GM23338 (cell line): ENCODE results near the gene ME1. TPM values are rescaled to one million over a fixed set of nuclear protein-coding genes. Genes with fewer than 3 reads are reported as not detected.

Source experiments
- ATAC-seq: fragments of 200-7000 bp; cut with Tn5 transposase; 3 replicates; pipeline ENCODE4 v1.9.1; 2020
- DNase-seq: peaks from one replicate; pipeline ENCODE4 v3.0.0-alpha.2; 2015; ENCODE audit warnings: low spot score
- H2AFZ ChIP-seq: fragments of 200-600 bp; sonication (generic); 2 replicates; pipeline ENCODE4 v1.8.0; 2016; ENCODE audit warnings: antibody characterized with exemption, mild to moderate bottlenecking, moderate library complexity
- H3F3A ChIP-seq: fragments of 200-600 bp; sonication (generic); replicated peaks from 2 replicates; pipeline ENCODE4 v1.8.0; 2017; ENCODE audit warnings: antibody characterized with exemption, mixed run types, low read depth
- H3K27ac ChIP-seq: fragments of 200-600 bp; sonication (generic); 2 replicates; pipeline ENCODE4 v1.6.1; 2016; ENCODE audit warnings: low read depth
- H3K27me3 ChIP-seq: fragments of 200-600 bp; sonication (generic); 2 replicates; pipeline ENCODE4 v1.8.0; 2016; ENCODE audit warnings: mild to moderate bottlenecking, mixed run types, moderate library complexity; ENCODE audit not compliant: insufficient read depth
- H3K36me3 ChIP-seq: fragments of 200-600 bp; sonication (generic); 2 replicates; pipeline ENCODE4 v1.8.0; 2016; ENCODE audit warnings: mild to moderate bottlenecking; ENCODE audit not compliant: insufficient read depth
- H3K4me1 ChIP-seq: fragments of 200-600 bp; sonication (generic); 2 replicates; pipeline ENCODE4 v1.8.0; 2016; ENCODE audit warnings: mild to moderate bottlenecking, moderate library complexity; ENCODE audit not compliant: insufficient read depth
- H3K4me2 ChIP-seq: fragments of 200-600 bp; sonication (generic); 2 replicates; pipeline ENCODE4 v1.7.1; 2017; ENCODE audit warnings: mixed run types
- H3K4me3 ChIP-seq: fragments of 200-600 bp; sonication (generic); 2 replicates; pipeline ENCODE4 v1.6.1; 2016; ENCODE audit warnings: mixed run types
- H3K79me2 ChIP-seq: fragments of 200-600 bp; sonication (generic); replicated peaks from 2 replicates; pipeline ENCODE4 v1.8.0; 2017; ENCODE audit warnings: mild to moderate bottlenecking; ENCODE audit not compliant: insufficient read depth
- H3K9me2 ChIP-seq: fragments of 200-600 bp; sonication (generic); 2 replicates; pipeline ENCODE4 v1.8.0; 2017; ENCODE audit not compliant: insufficient read depth
- H4K20me1 ChIP-seq: fragments of 200-600 bp; sonication (generic); replicated peaks from 2 replicates; pipeline ENCODE4 v1.8.0; 2017; ENCODE audit warnings: mild to moderate bottlenecking; ENCODE audit not compliant: insufficient read depth
- H3K27ac Mint-ChIP-seq: 2 replicates; pipeline ENCODE4 v1.8.0; 2020; ENCODE audit warnings: inconsistent platforms, mild to moderate bottlenecking, moderate library complexity, mixed read lengths
- H3K27me3 Mint-ChIP-seq: 3 replicates; pipeline ENCODE4 v1.8.0; 2022; ENCODE audit warnings: low read depth, mild to moderate bottlenecking, moderate library complexity, mixed read lengths, inconsistent platforms; ENCODE audit not compliant: insufficient read depth, poor library complexity
- H3K36me3 Mint-ChIP-seq: 3 replicates; pipeline ENCODE4 v1.8.0; 2021; ENCODE audit warnings: low read depth, mild to moderate bottlenecking, inconsistent platforms, moderate library complexity, mixed read lengths
- H3K4me1 Mint-ChIP-seq: 3 replicates; pipeline ENCODE4 v1.8.0; 2020; ENCODE audit warnings: mild to moderate bottlenecking, inconsistent platforms, mixed read lengths
- H3K4me3 Mint-ChIP-seq: 3 replicates; pipeline ENCODE4 v1.8.0; 2021; ENCODE audit warnings: moderate library complexity, mild to moderate bottlenecking, inconsistent platforms, mixed read lengths
- H3K9me3 Mint-ChIP-seq: 3 replicates; pipeline ENCODE4 v1.8.0; 2020; ENCODE audit warnings: moderate library complexity, mild to moderate bottlenecking, inconsistent platforms, mixed read lengths
- EZH2 ChIP-seq: fragments of 200-600 bp; sonication (generic); IDR thresholded peaks from one replicate; pipeline ENCODE4 v1.8.0; 2017; ENCODE audit warnings: antibody characterized with exemption, mild to moderate bottlenecking, low read depth; ENCODE audit not compliant: unreplicated experiment
- EZH2phosphoT487 ChIP-seq: fragments of 200-600 bp; sonication (generic); IDR thresholded peaks from one replicate; pipeline ENCODE4 v1.8.1; 2018; ENCODE audit warnings: antibody characterized with exemption; ENCODE audit not compliant: unreplicated experiment
- POLR2AphosphoS5 ChIP-seq: IDR thresholded peaks from 2 replicates; pipeline ENCODE4 v1.6.1; 2016; ENCODE audit warnings: antibody characterized with exemption, low read depth
- ZNF331 ChIP-seq: fragments of 250-450 bp; sonication (Bioruptor Pico); IDR thresholded peaks from 2 replicates; pipeline ENCODE4 v1.5.0; 2020; ENCODE audit warnings: low read depth, mild to moderate bottlenecking, moderate library complexity
- ZNF462 ChIP-seq: fragments of 250-450 bp; sonication (Bioruptor Pico); IDR thresholded peaks from 2 replicates; pipeline ENCODE4 v1.5.0; 2020; ENCODE audit warnings: mild to moderate bottlenecking, moderate library complexity
- polyA plus RNA-seq: library from polyadenylated mRNA; unstranded; fragments of >200 nt; fragmentation: Nextera tagmentation; extraction: Ambion mirVana; gene quantifications from 2 replicates; pipeline ENCODE4 v1.2.1, GENCODE V29; 2016
- total RNA-seq: library from RNA; depleted of rRNA; stranded (reverse); fragments of >200 nt; shearing (Covaris generic); gene quantifications from 2 replicates; pipeline ENCODE4 v1.2.3, GENCODE V29; 2014

ME1 gene
- total and polyA plus RNA-seq, 2 experiments from 2014 or later = 6.4 to 8.0 TPM

GRCh38 chr6:83429857-83430610 is 817 bp downstream of the ME1 start:
- Mint-ChIP-seq H3K9me3 (peaks cover 12% of the 10 kb centered on the region; the same call in 2 of the 3 replicates), H3K27ac (no peak overlapping the region; the same call in 1 of the 2 replicates), H3K36me3 (peaks cover 12% of the 10 kb centered on the region), H3K4me1 (peaks cover 19% of the 10 kb centered on the region; the same call in 2 of the 3 replicates), H3K4me3 (peak overlapping the region; percentile 85), H3K27me3 (peaks cover 13% of the 10 kb centered on the region)
- Histone ChIP-seq H3K36me3 (no peaks in the 10 kb centered on the region), H3K4me2 (peak overlapping the region; percentile 85), H3K4me3 (peak overlapping the region; percentile 80), H3K79me2 (peaks cover 48% of the 10 kb centered on the region), H2AFZ (peak overlapping the region; percentile 94), H4K20me1 (no peaks in the 10 kb centered on the region), H3F3A (no peaks in the 10 kb centered on the region), H3K4me1 (peaks cover 12% of the 10 kb centered on the region), H3K27me3 (peaks cover 7% of the 10 kb centered on the region; the same call in 1 of the 2 replicates), H3K27ac (no peak overlapping the region), H3K9me2 (no peaks in the 10 kb centered on the region)
- TF ChIP-seq EZH2 = no peak
- TF ChIP-seq ZNF462 = no peak
- TF ChIP-seq POLR2AphosphoS5 = no peak
- no peak for TF ChIP-seq EZH2phosphoT487
- TF ChIP-seq ZNF331 (CRISPR knock-in tag) = no peak
- peak; percentile 35 for DNase-seq
- ATAC-seq = peak; percentile 9
